KOPT-K1 (cell line): Measurements from ENCODE around the gene NFKBIE.

Experiments
- H3K27ac ChIP-seq: fragments of 200-600 bp; sonication (generic); 2 replicates; pipeline ENCODE4 v1.5.1; 2016; ENCODE audit warnings: antibody characterized with exemption, mild to moderate bottlenecking, low read depth, low read length; ENCODE audit not compliant: poor library complexity, severe bottlenecking
- H3K36me3 ChIP-seq: fragments of 200-600 bp; sonication (generic); 2 replicates; pipeline ENCODE4 v1.5.1; 2017; ENCODE audit warnings: antibody characterized with exemption, mild to moderate bottlenecking, low read length, moderate library complexity; ENCODE audit not compliant: insufficient read depth
- H3K9me3 ChIP-seq: fragments of 200-600 bp; sonication (generic); 2 replicates; pipeline ENCODE4 v1.5.1; 2017; ENCODE audit warnings: antibody characterized with exemption, low read length, mild to moderate bottlenecking; ENCODE audit not compliant: insufficient read depth, poor library complexity, severe bottlenecking

The NFKBIE gene

DNA sequence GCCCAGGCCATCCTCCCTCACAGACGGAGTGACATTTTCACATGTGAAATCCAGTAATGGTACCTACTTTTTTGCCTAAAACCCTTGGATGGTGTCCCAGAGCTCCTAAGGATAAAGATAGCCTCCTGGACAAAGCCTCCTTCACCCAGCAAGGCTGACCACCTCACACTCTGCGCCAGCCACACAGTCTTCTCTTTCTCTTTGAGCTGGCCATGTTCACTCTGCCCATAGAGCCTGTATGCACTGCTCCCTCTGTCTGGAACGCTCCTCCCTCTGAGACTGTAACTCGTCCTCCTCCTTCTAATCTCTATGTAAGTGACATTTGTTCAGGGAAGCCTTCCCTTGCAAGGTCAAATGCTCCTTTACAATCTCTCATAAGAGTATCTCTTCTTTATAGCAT lies 19.5 kb upstream of the NFKBIE start:
- Histone ChIP-seq H3K36me3 (no peaks in the 10 kb centered on the region), H3K9me3 (no peaks in the 10 kb centered on the region), H3K27ac (no peak overlapping the region)

- H3K9me3 ChIP-seq: no peaks in the 10 kb centered on the region
- H3K27ac ChIP-seq: no peak overlapping the region
- H3K36me3 ChIP-seq: no peaks in the 10 kb centered on the region
These were observed 18.8 kb upstream of the NFKBIE start for GRCh38 chr6:44284121-44284520.

- Histone ChIP-seq H3K9me3 (no peaks in the 10 kb centered on the region), H3K36me3 (no peaks in the 10 kb centered on the region), H3K27ac (no peak overlapping the region)
These were observed 13.7 kb upstream of the NFKBIE start for GRCh38 chr6:44278774-44279697.

- H3K36me3 ChIP-seq: no peaks in the 10 kb centered on the region
- no peak overlapping the region for H3K27ac ChIP-seq
- H3K9me3 ChIP-seq: no peaks in the 10 kb centered on the region
These were observed 13.0 kb upstream of the NFKBIE start for GRCh38 chr6:44278315-44278714.

GRCh38 chr6:44277763-44278162 lies 12.4 kb upstream of the NFKBIE start:
- Histone ChIP-seq H3K27ac (no peak overlapping the region), H3K9me3 (no peaks in the 10 kb centered on the region), H3K36me3 (no peaks in the 10 kb centered on the region)

- Histone ChIP-seq H3K36me3 (no peaks in the 10 kb centered on the region), H3K27ac (no peak overlapping the region), H3K9me3 (no peaks in the 10 kb centered on the region)
These were observed 11.6 kb upstream of the NFKBIE start for GRCh38 chr6:44276667-44277640.

- Histone ChIP-seq H3K27ac (no peak overlapping the region), H3K36me3 (no peaks in the 10 kb centered on the region), H3K9me3 (no peaks in the 10 kb centered on the region)
These were observed 10.6 kb upstream of the NFKBIE start for GRCh38 chr6:44275749-44276648.

- H3K36me3 ChIP-seq: no peaks in the 10 kb centered on the region
- no peaks in the 10 kb centered on the region for H3K9me3 ChIP-seq
- H3K27ac ChIP-seq: no peak overlapping the region
These were observed 10.0 kb upstream of the NFKBIE start for GRCh38 chr6:44275271-44275748.

DNA sequence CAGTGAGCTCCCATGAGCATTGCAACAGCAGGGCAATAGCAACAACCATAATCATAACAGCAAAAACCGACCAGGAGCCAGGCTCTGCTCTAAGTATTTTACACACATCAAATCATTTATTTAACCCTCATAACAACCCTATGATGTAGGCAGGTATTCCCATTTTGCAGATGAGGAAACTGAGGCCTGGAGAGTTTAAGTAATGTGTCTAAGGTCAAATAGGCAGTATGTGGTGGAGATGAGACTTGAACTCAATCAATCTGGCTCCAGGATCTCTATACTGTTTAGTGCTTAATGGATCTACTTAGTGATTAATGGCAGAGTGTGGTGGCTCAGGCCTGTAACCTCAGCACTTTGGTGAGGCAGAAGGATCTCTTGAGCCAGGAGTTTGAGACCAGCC lies 8.3 kb upstream of the NFKBIE start:
- no peaks in the 10 kb centered on the region for H3K9me3 ChIP-seq
- no peak overlapping the region for H3K27ac ChIP-seq
- H3K36me3 ChIP-seq: no peaks in the 10 kb centered on the region

GRCh38 chr6:44272999-44273566 lies 7.7 kb upstream of the NFKBIE start:
- Histone ChIP-seq H3K27ac (no peak overlapping the region), H3K36me3 (no peaks in the 10 kb centered on the region), H3K9me3 (no peaks in the 10 kb centered on the region)

- Histone ChIP-seq H3K27ac (no peak overlapping the region), H3K9me3 (no peaks in the 10 kb centered on the region), H3K36me3 (no peaks in the 10 kb centered on the region)
These were observed 7.2 kb upstream of the NFKBIE start for GRCh38 chr6:44272529-44272928.

DNA sequence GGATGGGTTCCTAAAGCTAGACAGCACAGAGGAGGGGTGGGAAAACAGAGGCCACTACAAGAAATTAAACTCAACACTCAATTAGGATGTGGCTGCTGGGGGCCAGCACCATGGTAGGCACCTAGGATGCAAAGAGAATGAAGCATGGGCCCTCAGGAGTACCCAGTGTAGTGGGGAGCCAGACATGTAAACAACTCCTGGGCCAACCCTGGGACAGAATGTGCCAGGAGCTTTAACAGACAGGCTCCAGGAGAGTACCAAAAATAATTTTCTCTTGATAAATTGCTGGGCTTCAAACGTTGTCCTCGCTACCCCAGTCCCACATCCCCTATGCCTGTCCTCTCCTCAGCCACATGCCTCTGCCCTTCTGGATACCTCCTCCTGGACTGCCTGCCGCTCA lies 6.6 kb upstream of the NFKBIE start:
- H3K36me3 ChIP-seq: no peaks in the 10 kb centered on the region
- no peaks in the 10 kb centered on the region for H3K9me3 ChIP-seq
- H3K27ac ChIP-seq: no peak overlapping the region

GRCh38 chr6:44271406-44271723 lies 6.0 kb upstream of the NFKBIE start:
- Histone ChIP-seq H3K36me3 (no peaks in the 10 kb centered on the region), H3K9me3 (no peaks in the 10 kb centered on the region), H3K27ac (no peak overlapping the region)
